ENCODE results near the gene HMOX1.
A peak's percentile ranks its signal among the peaks of the same experiment; 100 is the strongest.
"Not testable (repeated sequence)": the region's sequence is repeated elsewhere in the genome, so short reads cannot be mapped to it uniquely, and the experiment has no call there.

Gene HMOX1

DNA sequence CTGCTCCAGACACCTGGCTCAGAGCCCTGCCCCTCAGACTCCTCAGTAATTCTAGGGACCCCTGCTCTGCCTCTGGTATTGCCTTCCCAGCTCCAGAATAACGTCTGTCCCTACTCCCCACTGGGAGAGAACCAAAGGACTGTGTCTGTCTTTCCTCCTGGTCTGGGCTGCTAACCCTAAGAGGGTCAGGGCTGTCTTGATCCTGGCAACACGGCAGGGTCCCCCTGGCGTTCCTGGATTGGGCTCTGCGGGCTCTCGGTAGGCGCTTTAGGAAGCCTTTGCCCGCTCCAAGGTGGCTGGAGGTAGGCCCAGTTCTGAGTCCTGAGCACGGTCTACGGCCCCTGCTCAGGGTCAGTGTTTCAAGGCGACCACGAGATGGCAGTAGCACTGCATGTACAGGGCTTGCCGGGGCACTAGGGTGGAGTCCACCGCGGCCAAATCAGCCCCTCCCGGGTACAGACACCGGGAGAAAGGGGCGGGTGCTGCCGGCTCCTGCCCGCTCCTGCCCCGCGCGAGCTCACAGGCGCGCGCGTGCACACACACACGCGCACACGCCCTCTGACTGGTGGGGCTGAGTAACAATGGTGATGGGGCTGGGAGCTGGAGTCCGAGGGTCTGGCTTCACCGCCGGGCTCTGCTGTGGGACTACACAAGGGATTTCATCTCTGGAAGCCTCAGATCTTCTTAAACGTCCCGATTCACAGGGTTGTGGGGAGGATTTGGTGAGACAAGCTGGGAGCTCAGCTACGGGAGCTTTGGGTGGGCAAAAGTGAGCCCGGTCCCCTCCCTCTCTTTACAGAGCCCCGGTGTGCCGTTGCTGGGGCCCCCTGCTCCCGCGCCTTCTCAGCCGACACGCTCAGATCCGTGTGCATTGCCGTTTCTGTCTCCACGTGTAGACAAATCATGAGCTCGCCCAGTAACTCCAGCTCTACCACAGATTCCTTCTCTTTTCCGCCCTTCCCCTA, 30.1 kb upstream of the HMOX1 start:
- DNase-seq (ENCODE audit: low spot score): peak; percentile 87

DNA sequence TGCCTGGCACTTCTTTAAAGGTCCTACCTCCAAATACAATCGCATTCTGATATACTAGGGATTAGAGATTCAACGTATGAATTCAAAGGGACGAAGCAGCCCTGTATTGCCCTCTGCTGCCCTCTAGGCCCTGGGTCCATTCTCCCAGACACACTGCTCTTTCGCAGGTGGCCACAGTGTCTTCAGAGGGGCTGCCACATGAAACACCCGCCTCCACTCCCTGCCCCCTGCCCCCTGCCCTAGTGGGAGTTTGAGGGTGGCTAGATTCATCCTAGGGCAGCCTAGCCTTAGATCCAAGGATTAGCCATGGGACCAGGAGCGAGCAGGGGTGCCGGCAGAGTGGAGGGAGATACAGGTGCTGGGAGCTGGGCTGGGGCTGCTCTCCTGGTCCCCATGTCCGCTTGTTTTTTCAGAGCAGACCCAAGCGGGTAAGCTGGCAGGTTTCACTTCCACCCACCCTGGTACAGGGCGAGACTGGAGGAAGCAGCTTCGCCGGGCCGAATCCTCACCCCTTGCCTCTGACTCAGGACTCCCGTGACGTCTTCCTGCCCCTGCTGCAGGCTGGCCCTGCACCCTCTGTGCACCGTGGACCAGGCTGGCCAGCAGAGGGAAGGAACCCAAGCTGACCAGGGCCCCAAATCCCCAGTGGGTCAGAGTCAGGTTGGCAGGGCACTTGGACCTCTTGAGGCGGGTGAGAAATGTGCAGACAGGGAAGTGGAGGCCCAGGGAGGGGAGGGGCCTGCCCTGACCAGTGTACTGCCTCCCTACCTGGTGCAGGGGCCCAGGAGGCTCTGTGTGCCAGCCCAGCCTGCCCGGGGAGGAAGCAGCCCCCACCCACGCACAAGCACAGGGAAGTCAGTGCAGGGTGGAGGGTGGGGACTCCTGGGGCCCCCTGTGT, 28.4 kb upstream of the HMOX1 start:
- DNase-seq (ENCODE audit: low spot score): peak; percentile 32

DNA sequence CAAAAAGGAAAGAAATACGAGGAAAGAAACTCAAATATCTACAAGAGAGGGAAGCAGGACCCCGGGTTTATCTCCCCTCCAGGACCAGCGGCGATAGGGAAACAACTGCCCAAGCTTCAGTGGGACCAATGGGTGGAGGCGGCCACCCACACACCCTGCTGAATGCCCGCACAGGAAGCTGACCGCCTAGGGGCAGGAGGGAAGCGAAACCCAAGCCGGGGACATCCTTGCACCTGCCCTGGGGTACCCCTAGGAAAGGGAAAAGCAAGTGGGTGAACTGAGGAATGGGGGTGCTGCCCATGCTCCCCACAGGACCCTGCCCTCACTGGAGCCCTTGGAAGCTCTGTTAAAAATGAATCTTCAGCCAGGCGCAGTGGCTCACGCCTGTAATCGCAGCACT, 27.6 kb upstream of the HMOX1 start:
- DNase-seq (ENCODE audit: low spot score): no peak

DNA sequence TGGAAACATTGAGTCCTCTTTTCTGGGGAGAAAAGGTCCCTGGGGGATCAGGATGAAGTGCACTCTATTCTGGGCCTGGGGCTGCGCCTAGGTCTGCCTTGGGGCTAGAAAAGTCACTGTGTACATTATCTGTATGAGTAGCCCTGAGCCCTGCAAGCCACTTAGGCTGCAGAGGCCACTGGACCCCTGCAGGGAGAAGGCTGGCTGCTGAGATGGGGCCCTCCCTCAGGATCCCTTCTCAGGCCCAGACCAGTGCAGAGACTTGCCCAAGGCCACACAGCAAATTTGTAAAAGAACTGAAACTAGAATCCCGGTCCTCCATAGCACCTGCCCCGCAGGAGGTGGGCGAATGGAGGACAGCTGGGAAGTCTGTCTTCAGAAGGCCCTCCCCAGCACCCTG, 26.8 kb upstream of the HMOX1 start:
- DNase-seq (ENCODE audit: low spot score): no peak

DNA sequence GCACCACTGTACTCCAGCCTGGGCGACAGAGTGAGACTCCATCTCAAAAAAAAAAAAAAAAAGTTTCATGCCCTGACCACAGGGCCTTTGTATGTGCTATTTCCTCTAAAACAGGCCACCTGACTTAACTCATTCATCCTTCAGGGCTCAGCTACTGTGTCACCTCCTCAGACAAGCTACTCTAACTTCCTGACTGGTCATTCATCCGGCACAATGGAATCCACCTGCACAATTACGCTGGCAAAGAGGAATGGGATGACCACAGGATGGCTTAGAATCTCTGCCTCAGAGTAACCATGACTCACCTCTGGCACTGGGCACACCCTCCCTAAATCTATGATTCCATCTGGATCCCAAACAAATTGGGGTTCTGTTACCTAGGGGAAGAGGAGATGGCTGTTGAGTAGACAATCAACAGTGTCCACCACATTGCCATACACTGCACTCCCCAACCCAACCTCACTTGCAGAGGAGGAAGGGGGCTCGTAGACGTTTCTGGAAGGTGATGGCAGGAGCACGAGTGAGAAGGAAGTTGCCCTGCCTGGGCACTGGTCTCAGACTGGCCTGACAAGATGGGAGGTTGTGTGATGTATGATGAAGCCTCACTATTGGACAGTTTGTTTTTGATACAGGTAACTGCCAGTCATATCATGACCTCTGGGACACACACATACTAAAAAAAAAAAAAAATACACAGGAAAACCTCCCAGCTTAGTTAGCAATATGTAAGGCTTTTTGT, 22.8 kb upstream of the HMOX1 start:
- no peak for DNase-seq (ENCODE audit: low spot score)

DNA sequence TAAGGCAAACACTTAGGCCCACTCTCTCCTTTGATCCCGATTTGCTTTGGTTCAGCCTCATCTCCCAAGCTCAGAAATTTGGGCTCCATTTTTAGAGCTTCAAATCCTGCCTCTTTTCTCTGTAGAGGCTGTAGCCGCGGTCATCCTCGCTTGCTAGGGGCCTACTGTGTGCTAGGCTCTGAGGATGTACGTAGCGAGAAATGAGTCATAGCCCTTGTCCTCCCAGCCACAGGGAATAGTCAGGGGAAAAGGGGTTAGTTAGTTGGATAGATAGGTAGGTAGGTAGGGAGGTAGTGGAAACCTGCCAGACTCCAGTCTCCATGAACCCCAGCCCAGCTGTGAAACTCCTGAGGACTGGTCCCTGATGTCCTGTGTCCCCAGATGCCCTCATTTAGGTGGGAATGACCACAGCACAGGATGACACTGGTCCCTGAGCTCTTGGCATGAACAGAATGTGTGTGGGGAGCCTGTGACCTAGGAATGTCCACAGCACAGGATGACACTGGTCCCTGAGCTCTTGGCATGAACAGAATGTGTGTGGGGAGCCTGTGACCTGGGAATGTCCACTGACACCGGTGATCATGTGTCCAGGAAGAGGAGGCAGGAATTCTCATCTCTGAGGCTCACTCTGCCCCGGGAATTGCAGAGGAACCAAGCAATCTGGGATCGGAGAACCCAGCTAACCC, 21.4 kb upstream of the HMOX1 start:
- DNase-seq (ENCODE audit: low spot score): no peak

DNA sequence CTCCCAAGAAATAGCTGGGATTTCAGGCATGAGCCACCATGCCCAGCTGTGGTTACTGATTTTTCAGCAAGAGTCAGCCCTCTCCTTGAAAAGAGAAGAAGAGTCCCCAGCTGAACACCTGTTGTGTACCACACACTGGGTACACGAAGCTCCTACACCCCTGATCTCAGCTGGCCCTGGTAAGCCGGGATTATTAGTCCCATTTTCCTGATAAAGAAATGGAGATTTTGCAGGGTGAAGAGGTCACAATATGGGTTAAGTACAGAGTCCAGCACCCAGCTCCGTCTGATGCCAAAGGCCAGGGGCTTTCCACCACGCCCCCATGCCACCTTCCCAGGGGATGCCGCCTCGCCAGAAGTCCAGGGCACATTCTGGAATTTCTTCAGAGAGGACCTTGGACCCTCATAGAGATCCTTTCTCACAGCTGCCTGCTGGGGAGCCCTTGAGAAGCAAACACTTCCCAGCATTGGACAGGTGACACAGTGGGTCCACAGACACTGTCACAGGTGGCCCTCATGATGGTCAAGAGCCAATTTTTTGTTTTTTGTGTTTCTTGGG, 19.8 kb upstream of the HMOX1 start:
- DNase-seq (ENCODE audit: low spot score): no peak

DNA sequence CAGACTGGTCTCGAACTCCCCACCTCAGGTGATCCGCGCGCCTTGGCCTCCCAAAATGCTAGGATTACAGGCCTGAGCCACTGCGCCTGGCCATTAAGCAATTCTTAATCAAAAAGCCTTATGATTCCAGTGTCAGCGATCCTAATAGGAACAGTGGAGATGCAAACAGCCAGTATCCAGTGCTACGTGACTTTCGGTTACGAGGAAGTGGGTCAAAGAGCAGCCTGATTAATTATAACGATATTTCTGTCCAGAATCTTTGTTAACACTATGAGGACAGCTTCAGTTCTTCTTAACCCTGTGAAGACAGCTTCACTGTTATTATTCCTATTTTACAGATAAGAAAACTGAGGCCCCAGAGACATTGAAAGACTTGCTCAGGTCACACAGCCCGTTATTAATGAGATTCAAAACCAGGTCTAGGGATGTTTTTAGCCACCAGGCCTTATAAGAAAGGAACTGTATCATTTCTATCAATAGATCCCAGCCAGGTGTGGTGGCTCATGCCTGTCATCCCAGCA, 17.3 kb upstream of the HMOX1 start:
- DNase-seq (ENCODE audit: low spot score): no peak

DNA sequence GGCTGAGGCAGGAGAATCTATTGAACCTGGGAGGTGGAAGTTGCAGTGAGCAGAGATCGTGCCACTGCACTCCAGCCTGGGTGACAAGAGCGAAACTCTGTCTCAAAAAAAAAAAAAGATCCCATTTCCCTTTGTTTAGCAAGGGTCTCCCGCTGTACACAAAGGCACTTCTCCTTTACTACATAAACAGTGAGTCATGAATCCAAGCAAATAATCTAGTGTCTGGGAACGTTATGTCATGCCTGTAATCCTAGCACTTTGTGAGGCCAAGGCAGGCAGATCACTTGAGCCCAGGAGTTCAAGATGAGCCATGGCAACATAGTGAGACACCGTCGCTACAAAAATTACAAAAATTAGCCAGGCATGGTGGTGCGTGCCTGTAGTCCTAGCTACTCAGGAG, 16.7 kb upstream of the HMOX1 start:
- DNase-seq (ENCODE audit: low spot score): not testable (repeated sequence)

DNA sequence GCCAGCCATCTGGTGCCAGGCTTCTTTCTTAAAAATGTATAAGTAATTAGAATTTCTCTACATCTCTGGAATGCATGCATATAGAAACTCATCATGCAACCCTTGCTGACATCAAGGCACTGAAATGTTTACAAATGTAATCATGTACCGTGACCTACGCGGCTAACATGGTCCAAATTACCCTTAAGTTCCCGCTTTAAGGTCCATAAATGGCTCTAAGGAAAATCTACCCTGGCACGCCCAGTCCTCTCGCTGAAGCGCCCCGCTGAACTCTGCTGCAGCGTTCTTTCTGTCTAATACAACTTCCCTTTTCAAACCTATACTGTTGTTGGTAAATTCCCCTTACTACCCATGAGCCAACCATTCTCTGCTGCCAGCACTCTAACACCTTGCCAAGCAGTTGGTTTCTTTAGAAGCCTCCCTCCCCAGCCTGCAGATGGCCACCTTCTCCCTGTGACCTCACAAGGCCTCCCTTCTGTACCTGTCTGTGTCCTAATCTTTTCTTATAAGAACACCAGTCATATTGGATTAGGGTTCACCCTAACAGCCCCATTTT, 13.5 kb upstream of the HMOX1 start:
- DNase-seq (ENCODE audit: low spot score): no peak

DNA sequence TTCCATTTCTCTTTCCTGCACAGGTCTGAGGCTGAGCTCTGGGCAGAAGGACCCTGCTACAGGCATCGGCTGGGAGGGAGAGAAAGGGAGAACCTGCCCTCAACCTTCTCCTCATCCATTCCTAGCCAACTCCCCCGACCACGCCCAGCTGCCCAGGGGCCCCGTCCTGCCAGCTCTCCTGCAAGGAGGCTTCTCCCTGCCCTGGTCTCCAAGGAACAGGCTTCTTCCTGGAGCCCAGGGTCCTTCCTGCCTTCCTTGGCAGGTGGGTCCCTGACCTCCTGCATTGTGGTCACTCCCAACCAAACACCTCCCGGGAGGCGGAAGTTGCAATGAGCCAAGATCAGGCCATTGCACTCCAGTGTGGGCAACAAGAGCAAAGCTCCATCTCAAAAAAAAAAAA, 12.5 kb upstream of the HMOX1 start:
- no peak for DNase-seq (ENCODE audit: low spot score)

DNA sequence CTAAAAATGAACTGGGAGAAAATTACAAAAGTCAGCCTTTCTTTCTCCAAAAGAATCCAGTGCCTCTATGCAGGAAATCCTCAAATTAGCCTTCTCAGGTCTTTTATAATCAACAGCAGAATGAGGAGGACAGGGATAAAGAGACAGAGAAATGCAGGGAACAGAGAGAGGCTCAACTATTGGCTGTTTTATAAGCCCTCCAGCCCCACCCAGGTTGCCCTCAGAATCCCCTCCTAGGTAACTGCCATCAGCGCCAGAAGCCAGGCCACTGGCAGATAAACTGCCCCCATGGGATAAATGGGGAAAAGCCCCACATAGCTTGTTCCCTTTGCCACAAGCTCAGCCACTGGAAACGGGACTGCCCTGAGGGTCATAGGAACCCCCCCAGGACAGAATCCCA, 10.9 kb upstream of the HMOX1 start:
- DNase-seq (ENCODE audit: low spot score): no peak

DNA sequence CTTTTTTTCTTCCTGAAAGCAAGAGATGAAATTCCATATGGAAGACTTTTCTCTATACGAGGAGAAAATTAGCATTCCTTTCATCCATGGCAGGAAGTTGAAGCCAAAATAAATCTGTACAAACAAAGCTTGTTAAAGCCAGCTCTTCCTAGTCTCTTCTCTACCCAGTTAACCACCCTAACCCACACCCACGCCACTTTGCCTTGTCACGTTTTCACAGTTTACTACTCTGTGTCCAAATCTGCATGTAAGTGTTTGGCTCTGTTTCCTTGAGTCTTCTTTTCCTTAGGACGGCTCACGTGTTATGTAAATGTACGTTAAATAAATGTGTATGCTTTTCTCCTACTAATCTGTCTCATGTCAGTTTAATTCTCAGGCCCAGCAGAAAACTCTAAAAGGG, 7.1 kb upstream of the HMOX1 start:
- no peak for DNase-seq (ENCODE audit: low spot score)

DNA sequence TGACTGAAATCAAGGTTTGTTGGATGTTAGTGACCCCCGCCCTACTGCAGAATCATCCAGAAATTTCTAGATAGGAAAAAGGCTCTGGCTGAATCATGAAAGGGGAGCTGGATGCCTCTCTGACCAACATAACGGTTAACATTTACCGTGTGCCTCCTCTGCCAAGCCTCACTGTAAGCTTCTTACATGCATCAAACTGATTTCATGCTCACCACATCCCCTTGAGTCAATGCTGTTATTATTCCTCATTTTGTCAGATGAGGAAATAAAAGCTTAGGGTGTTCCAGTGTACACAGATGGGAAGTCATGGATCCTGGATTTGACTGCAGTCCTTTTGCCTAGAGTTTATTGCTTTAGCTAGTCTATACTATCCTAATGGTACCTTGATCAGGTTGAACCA, 5.9 kb upstream of the HMOX1 start:
- no peak for DNase-seq (ENCODE audit: low spot score)

DNA sequence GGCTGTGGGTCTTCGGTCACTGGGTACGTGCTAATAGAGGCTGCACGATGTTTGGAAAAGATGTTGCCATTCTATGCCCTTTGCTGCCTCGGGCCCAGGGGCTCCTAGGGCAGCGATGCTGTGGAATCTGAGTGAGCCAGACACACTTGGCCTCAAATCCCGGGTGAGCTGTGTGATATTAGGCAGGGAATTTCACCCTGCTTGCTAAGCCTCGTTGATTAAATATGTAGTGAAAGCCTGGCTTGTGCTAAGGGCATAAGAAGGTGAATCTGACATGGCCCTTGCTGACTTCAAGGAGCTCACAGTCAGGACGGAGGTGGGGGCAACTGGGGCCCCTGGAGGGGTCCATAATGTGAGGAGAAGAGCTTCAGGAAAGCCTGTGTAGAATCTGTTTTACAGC, 5.4 kb upstream of the HMOX1 start:
- no peak for DNase-seq (ENCODE audit: low spot score)

DNA sequence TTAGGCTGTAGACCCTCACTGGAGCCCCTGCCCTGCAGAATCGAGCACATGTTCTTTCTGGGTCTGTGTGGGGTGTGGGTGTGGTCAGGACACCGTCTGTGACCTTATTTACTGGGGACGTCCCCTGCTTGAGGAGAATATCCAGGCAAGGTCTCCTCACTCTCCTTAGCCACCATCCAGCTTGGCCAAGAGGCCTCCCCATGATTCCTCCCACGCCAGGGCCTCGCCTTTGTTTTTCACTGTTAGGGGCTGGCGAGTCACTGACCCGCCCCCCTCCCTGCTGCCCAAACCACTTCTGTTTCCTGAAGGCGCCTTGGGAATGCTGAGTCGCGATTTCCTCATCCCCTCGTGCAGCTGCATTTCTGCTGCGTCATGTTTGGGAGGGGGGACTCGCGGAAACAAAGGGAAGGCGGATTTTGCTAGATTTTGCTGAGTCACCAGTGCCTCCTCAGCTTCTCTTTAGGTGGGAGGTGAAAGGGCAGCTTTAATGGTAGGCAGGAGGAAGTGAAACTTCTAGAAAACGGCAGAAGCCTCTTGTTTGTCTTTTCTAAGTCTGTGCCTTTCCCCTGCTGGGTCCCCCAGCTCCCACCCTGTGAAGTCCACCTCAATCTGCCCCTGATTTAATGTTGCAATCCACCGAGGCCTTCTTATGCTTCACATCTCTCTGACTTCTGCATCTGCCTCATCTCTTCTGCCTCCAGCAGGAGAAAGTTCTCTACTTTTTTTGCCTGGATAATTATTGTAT, 4.0 kb upstream of the HMOX1 start:
- peak; percentile 38 for DNase-seq (ENCODE audit: low spot score)

DNA sequence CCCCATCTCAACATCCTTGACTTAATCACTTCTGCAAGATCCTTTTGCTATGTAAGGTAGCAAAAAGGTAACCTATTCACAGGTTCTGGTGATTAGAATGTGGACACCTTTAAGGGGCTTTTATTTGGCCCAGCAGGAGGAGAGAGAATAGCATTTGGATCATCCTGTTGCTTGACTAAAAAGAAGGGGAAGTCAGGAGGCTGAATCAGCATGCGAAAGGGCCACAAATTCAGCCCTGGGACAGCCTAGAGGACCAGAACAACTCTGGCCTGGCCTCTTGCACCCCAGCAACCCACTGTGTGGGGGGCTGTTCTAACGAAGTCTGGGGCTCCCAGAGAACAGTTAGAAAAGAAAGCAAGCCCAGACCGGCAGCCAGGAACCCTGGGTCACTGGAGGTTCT, 3.2 kb upstream of the HMOX1 start:
- no peak for DNase-seq (ENCODE audit: low spot score)

DNA sequence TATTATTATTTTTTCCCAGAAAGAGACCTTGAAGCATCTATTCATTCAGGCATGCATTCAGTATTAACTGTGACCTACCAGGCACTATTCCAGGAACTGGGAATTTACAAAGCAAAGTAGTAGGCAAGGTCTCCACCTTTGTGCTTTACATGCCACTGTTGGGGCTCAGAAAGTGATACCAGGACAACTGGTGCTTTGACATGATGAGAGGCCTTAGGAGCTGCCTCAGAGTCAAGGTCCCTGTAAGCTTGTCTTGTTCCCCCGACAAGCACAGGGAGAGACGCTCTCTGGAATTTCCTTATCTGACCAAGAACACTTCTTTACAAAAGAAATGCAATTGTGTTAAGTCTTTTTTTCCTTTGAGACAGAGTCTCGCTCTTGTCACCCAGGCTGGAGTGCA, 2.3 kb upstream of the HMOX1 start:
- no peak for DNase-seq (ENCODE audit: low spot score)

DNA sequence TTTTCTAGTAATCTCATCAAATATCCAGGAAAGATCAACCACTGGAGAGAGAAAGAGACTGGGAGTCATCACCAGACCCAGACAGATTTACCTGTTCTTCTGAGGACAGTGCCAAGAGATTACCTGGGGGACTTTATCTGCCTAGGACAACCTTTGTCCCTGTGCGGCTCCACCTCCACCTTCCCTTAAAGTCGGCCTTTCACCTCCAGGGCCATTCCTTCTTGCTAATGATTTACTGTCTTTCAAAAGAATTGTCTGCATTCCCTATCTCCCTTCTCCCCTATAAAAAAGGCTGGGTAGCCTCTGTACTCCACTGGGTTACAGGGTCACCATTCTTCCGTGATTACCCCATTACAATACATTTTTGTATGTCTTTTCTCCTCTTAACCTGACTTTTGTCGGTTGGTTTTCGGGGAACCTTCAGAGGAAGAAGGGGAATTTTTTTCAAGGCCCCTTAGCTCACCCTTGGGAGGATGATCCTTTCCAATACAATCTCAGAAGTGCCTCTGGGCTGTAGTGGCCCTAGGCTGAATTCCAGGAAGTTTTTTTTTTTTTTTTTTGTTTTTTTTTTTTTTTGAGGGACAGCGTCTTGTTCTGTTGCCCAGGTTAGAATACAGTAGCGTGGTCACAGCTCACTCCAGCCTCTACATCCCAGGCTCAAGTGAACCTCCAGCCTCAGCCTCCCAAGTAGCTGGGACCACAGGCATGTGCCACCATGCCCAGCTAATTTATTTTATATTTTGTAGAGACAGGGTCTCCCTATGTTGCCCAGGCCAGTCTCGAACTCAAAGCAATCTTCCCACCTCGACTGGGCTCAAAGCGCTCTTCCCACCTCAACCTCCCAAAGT, 1.5 kb upstream of the HMOX1 start:
- no peak for DNase-seq (ENCODE audit: low spot score)

Measured in CD4-positive, alpha-beta T cell treated with Interleukin-15 for 4 hours (primary cell).